GM08714 (cell line): ENCODE results near the gene SLC6A18.
"Not testable (repeated sequence)": the region's sequence is repeated elsewhere in the genome, so short reads cannot be mapped to it uniquely, and the experiment has no call there.

Source experiments
- H3K4me3 ChIP-seq: fragments of 200-500 bp; sonication (Bioruptor generic); 2 replicates; pipeline ENCODE4 v1.5.1; 2014; ENCODE audit warnings: mild to moderate bottlenecking, low read length, inconsistent platforms
- ZNF274 ChIP-seq: IDR thresholded peaks from 2 replicates; pipeline ENCODE4 v1.6.1; 2012; ENCODE audit warnings: mild to moderate bottlenecking, low read depth, low read length

The SLC6A18 gene

GRCh38 chr5:1265461-1266455 is 40.6 kb downstream of the SLC6A18 start:
- no peak for TF ChIP-seq ZNF274

GRCh38 chr5:1266791-1267190 is 41.6 kb downstream of the SLC6A18 start:
- H3K4me3 ChIP-seq, result no peak overlapping the region
- no peak for TF ChIP-seq ZNF274

More at GRCh38 chr5:1265461-1266455, 40.6 kb downstream of the SLC6A18 start:
- no peak overlapping the region for H3K4me3 ChIP-seq

- not testable (repeated sequence) for H3K4me3 ChIP-seq
Observed at GRCh38 chr5:1267464-1267863, 42.3 kb downstream of the SLC6A18 start.

- H3K4me3 ChIP-seq, result no peak overlapping the region
- TF ChIP-seq ZNF274, result no peak
Observed at GRCh38 chr5:1268056-1268455, 42.9 kb downstream of the SLC6A18 start.

GRCh38 chr5:1268666-1269065 is 43.5 kb downstream of the SLC6A18 start:
- no peak for TF ChIP-seq ZNF274
- no peak overlapping the region for H3K4me3 ChIP-seq

- no peak for TF ChIP-seq ZNF274
- H3K4me3 ChIP-seq, result no peak overlapping the region
Observed at GRCh38 chr5:1270426-1270825, 45.2 kb downstream of the SLC6A18 start.

- TF ChIP-seq ZNF274, result no peak
- no peak overlapping the region for H3K4me3 ChIP-seq
Observed at GRCh38 chr5:1270933-1271914, 46.0 kb downstream of the SLC6A18 start.

GRCh38 chr5:1272201-1272600 is 47.0 kb downstream of the SLC6A18 start:
- no peak for TF ChIP-seq ZNF274
- no peak overlapping the region for H3K4me3 ChIP-seq

- no peak for TF ChIP-seq ZNF274
- no peak overlapping the region for H3K4me3 ChIP-seq
Observed at GRCh38 chr5:1273745-1274144, 48.6 kb downstream of the SLC6A18 start.

GRCh38 chr5:1274471-1274870 is 49.3 kb downstream of the SLC6A18 start:
- H3K4me3 ChIP-seq, result no peak overlapping the region

GRCh38 chr5:1275397-1276391 is 50.5 kb downstream of the SLC6A18 start:
- not testable (repeated sequence) for H3K4me3 ChIP-seq

More at GRCh38 chr5:1274471-1274870, 49.3 kb downstream of the SLC6A18 start:
- TF ChIP-seq ZNF274, result no peak

GRCh38 chr5:1276930-1277329 is 51.7 kb downstream of the SLC6A18 start:
- no peak overlapping the region for H3K4me3 ChIP-seq
- TF ChIP-seq ZNF274, result no peak

GRCh38 chr5:1277331-1277730 is 52.1 kb downstream of the SLC6A18 start:
- TF ChIP-seq ZNF274, result no peak
- H3K4me3 ChIP-seq, result no peak overlapping the region

- H3K4me3 ChIP-seq, result no peak overlapping the region
- no peak for TF ChIP-seq ZNF274
Observed at GRCh38 chr5:1277781-1278180, 52.6 kb downstream of the SLC6A18 start.
